Measurements from ENCODE around the gene NEU2.
"Not testable (repeated sequence)": the region's sequence is repeated elsewhere in the genome, so short reads cannot be mapped to it uniquely, and the experiment has no call there.

NEU2 gene

DNA sequence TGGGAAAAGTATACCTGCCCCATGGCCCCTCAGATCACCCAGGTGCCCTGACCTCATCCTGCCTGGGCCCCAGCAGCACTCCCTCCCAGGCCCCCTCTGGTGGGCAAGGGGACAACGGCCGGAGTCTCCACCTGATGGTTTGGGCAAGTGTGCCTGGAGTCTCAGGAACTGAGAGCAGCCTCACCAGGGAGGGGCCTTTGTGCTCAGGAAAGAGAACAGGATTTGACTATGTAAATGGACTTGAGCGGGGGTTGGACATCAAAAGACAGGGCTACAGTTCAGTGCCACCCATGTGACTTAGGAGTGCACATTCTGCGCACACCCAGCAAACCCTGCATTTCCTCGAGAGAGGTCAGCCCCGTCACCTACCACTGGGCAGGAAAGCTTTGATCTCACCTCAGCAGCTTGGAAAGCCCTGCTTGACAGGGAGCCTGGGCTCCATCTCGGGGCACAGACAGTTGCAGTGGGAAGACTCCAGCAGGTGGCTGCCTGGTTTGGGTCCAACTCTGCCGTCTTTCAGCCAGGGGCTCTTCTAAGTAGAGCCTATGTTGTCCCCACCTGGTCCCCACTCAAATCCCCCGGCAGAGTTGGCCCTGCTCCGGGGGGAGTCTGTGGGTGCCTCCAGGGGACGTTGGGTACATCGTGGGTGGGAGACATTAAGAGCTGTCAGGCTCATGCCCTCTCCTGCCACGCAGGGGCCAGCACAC lies 30.9 kb downstream of the NEU2 start:
- no peak overlapping the region for H3K4me3 ChIP-seq (ENCODE audit: low read length)
- DNase-seq (ENCODE audit: low read depth, low spot score), result no peak
- no peaks in the 10 kb centered on the region for H3K27me3 ChIP-seq (ENCODE audit: control insufficient read depth, insufficient read depth, low read length)
- no CpG with 5 or more reads among the region's 13 CpGs for WGBS (ENCODE audit: insufficient coverage, insufficient read length)
- peaks cover 1% of the 10 kb centered on the region; the same call in 1 of the 2 replicates for H3K4me1 ChIP-seq (ENCODE audit: control insufficient read depth, insufficient read depth, low read length)
- no peaks in the 10 kb centered on the region for H3K36me3 ChIP-seq (ENCODE audit: control insufficient read depth, insufficient read depth, low read length)
- no peaks in the 10 kb centered on the region for H3K9me3 ChIP-seq (ENCODE audit: control insufficient read depth, insufficient read depth, low read length)
- no peak overlapping the region for H3K27ac ChIP-seq (ENCODE audit: low read length)

DNA sequence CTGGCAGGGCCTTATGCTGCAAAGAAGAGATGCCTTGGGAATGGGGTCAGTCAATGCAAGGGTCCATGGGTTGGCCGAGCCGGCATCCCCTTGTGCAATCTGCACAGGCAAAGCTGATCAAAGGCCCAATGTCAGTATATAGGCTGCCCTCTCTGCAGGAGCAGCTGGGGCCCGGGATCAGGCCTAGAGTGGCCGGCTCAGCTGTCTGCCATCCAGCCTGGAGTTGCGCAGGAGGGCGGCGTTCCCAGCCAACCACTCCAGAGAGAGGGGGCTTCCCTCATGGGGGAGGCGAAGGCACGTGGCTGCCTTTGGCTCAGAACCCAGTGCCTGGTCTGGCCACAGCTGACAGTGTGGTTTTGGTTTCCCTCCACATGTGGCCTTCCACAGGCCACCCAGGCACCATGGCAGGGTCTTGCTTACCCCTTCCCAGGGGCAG lies 31.5 kb downstream of the NEU2 start:
- no peaks in the 10 kb centered on the region for H3K27me3 ChIP-seq (ENCODE audit: control insufficient read depth, insufficient read depth, low read length)
- H3K9me3 ChIP-seq (ENCODE audit: control insufficient read depth, insufficient read depth, low read length), result no peaks in the 10 kb centered on the region
- WGBS (ENCODE audit: insufficient coverage, insufficient read length), result no CpG with 5 or more reads among the region's 9 CpGs
- no peaks in the 10 kb centered on the region for H3K36me3 ChIP-seq (ENCODE audit: control insufficient read depth, insufficient read depth, low read length)
- no peak overlapping the region for H3K27ac ChIP-seq (ENCODE audit: low read length)
- no peak for DNase-seq (ENCODE audit: low read depth, low spot score)
- H3K4me3 ChIP-seq (ENCODE audit: low read length), result no peak overlapping the region
- peaks cover 1% of the 10 kb centered on the region; the same call in 1 of the 2 replicates for H3K4me1 ChIP-seq (ENCODE audit: control insufficient read depth, insufficient read depth, low read length)

DNA sequence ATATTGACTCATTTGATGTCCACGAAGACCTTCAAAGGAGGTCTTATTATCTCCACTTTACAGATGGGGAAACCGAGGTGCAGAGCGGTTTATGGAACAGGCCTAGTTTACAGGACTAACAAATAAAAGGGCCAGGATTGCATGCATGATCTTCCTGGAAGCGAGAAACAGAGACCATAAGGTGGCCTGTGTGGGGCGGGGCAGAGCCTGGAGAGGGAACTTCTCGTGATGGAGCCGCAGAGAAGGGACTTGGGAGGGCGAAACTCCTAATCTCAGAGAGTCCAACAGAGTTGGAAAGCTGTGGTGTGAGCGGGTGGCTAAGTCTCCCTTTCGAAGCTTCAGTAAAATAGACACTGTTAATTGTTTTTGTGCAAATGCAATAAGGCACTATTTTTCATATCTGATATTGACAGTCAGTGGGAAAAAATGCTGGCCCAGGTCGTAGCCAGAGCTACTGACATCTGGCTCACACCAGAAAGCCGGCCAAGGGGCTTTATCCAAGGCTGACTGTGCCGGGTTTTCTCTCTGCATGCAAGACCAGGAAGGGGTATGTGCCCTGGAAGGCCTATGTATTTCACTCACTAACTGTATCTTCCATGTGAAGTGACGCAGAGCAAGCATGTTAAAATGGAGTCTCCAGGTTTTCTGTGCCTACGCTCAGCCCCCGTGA lies 32.2 kb downstream of the NEU2 start:
- no peaks in the 10 kb centered on the region for H3K9me3 ChIP-seq (ENCODE audit: control insufficient read depth, insufficient read depth, low read length)
- DNase-seq (ENCODE audit: low read depth, low spot score), result no peak
- WGBS (ENCODE audit: insufficient coverage, insufficient read length), result no CpG with 5 or more reads among the region's 16 CpGs
- H3K27ac ChIP-seq (ENCODE audit: low read length), result no peak overlapping the region
- H3K36me3 ChIP-seq (ENCODE audit: control insufficient read depth, insufficient read depth, low read length), result no peaks in the 10 kb centered on the region
- no peak overlapping the region for H3K4me3 ChIP-seq (ENCODE audit: low read length)
- H3K27me3 ChIP-seq (ENCODE audit: control insufficient read depth, insufficient read depth, low read length), result no peaks in the 10 kb centered on the region
- peaks cover 1% of the 10 kb centered on the region; the same call in 1 of the 2 replicates for H3K4me1 ChIP-seq (ENCODE audit: control insufficient read depth, insufficient read depth, low read length)

DNA sequence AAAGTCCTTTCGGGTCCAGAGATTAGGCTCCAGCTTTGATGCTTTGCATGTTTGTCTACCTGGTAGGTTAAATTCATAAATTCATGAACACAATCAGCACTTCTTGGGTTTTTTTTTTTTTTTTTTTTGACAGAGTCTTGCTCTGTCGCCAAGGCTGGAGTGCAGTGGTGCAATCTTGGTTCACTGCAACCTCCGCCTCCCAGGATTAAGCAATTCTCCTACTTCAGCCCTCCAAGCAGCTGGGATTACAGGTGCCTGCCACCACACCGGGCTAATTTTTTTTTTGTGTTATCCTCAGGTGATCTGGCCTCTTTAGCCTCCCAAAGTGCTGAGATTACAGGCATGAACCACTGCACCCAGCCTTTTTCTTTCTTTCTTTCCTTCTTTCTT lies 32.7 kb downstream of the NEU2 start:
- DNase-seq (ENCODE audit: low read depth, low spot score); H3K27me3 ChIP-seq (ENCODE audit: control insufficient read depth, insufficient read depth, low read length); H3K4me1 ChIP-seq (ENCODE audit: control insufficient read depth, insufficient read depth, low read length); H3K9me3 ChIP-seq (ENCODE audit: control insufficient read depth, insufficient read depth, low read length); H3K27ac ChIP-seq (ENCODE audit: low read length); H3K4me3 ChIP-seq (ENCODE audit: low read length); H3K36me3 ChIP-seq (ENCODE audit: control insufficient read depth, insufficient read depth, low read length): not testable (repeated sequence)
- no CpG with 5 or more reads among the region's 4 CpGs for WGBS (ENCODE audit: insufficient coverage, insufficient read length)

DNA sequence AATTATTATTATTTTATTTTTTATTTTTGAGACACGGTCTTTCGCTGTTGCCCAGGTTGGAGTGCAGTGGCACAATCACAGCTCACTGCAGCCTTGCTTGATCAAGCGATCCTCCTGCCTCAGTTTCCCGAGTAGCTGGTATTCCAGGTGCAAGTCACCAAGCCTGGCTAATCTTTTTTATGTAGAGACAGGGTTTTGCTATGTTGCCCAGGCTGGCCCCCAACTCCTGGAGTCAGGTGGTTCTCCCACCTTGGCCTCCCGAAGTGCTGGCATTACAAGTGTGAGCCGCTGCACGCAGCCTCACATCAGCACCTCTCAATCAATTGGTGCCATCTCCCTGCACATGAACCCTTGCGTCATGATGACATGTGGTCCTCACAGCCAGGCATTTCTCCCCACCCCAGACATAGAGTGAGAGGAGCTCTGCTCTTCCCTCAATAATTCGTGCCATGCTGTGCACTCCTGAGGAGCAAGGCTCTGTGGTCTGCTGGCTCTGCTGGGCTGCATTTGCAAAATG lies 33.5 kb downstream of the NEU2 start:
- DNase-seq (ENCODE audit: low read depth, low spot score), result no peak
- Histone ChIP-seq H3K4me1 (ENCODE audit: control insufficient read depth, insufficient read depth, low read length) (no peaks in the 10 kb centered on the region), H3K4me3 (ENCODE audit: low read length) (no peak overlapping the region), H3K36me3 (ENCODE audit: control insufficient read depth, insufficient read depth, low read length) (no peaks in the 10 kb centered on the region), H3K27me3 (ENCODE audit: control insufficient read depth, insufficient read depth, low read length) (no peaks in the 10 kb centered on the region), H3K9me3 (ENCODE audit: control insufficient read depth, insufficient read depth, low read length) (no peaks in the 10 kb centered on the region), H3K27ac (ENCODE audit: low read length) (no peak overlapping the region)
- WGBS (ENCODE audit: insufficient coverage, insufficient read length), result no CpG with 5 or more reads among the region's 9 CpGs

DNA sequence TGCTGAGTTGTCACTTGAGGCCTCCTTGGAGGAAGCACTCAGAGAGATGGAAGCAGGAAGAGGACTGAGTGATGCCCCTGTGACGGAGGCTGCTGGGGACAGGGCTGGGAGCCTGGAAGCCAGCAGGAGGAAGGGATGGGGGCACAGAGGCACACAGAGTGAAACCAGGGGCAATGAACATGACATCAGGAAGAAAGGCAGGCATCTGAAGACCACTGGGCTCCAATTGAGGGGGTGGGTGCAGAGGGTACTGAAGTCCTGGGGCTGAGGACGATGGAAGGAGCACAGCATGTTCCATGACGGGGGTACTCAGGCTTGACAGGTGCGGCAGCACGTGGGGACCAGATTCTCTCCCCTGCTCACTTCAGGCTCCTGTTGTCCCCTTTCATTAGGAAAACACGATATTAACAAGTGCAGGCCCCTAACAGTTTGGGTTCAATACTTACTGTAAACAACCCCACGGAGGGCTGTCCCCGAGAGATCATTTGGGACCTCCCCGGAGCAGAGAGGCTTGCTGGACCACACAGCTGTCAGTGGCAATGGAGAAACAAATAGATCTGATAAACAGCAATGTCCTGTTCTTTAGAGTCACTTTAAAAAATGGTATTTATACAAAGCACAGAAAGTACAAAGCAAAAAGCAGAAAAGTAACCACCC lies 36.4 kb downstream of the NEU2 start:
- Histone ChIP-seq H3K27me3 (ENCODE audit: control insufficient read depth, insufficient read depth, low read length) (no peaks in the 10 kb centered on the region), H3K9me3 (ENCODE audit: control insufficient read depth, insufficient read depth, low read length) (no peaks in the 10 kb centered on the region), H3K4me3 (ENCODE audit: low read length) (no peak overlapping the region), H3K36me3 (ENCODE audit: control insufficient read depth, insufficient read depth, low read length) (no peaks in the 10 kb centered on the region), H3K27ac (ENCODE audit: low read length) (no peak overlapping the region), H3K4me1 (ENCODE audit: control insufficient read depth, insufficient read depth, low read length) (no peaks in the 10 kb centered on the region)
- no CpG with 5 or more reads among the region's 9 CpGs for WGBS (ENCODE audit: insufficient coverage, insufficient read length)
- DNase-seq (ENCODE audit: low read depth, low spot score), result no peak

DNA sequence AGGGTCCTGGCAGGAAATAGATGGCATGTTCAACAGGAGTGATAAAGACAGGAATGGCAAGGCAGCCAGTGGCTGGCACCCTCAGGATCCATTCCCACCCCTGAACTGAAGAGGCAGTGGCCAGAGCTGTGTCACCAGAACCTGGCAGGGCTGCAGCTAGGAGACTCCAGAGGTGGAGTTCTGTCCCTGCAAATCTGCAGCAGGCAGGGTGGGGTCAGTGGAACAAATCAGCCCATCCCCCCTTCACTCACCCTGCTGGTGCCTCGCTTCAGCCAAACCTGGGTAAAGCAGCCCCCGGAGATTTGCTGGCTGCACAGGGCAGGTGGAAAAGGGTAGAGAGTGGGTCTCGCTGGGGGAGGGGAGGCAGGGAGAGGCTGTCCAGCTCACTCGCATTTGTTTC lies 40.4 kb downstream of the NEU2 start:
- no peak overlapping the region for H3K4me3 ChIP-seq (ENCODE audit: low read length)
- DNase-seq (ENCODE audit: low read depth, low spot score), result no peak
- no peak overlapping the region for H3K27ac ChIP-seq (ENCODE audit: low read length)
- no peaks in the 10 kb centered on the region for H3K27me3 ChIP-seq (ENCODE audit: control insufficient read depth, insufficient read depth, low read length)
- no peaks in the 10 kb centered on the region for H3K9me3 ChIP-seq (ENCODE audit: control insufficient read depth, insufficient read depth, low read length)
- peaks cover 2% of the 10 kb centered on the region; the same call in 1 of the 2 replicates for H3K4me1 ChIP-seq (ENCODE audit: control insufficient read depth, insufficient read depth, low read length)
- no CpG with 5 or more reads among the region's 4 CpGs for WGBS (ENCODE audit: insufficient coverage, insufficient read length)
- H3K36me3 ChIP-seq (ENCODE audit: control insufficient read depth, insufficient read depth, low read length), result no peaks in the 10 kb centered on the region

DNA sequence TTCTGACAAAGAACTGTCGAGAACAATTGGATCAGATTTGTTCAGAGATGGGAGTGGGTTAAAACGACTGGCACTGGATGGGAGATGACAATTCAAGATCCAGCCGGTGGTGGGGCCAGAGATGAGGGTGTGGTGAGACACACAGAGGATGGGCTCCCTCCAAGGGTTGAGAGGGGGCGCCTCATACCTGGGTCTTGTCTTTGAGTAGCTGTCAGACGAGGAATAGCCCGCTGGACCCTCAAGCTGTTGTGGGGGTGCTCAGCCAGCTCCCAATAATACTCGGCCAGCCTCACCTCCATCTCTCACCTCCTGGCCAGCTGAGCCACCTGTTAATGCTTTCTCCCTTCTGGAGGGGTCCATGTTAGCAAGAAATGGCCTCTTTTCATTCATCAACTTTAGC lies 41.6 kb downstream of the NEU2 start:
- no peak overlapping the region for H3K4me3 ChIP-seq (ENCODE audit: low read length)
- DNase-seq (ENCODE audit: low read depth, low spot score), result no peak
- no peaks in the 10 kb centered on the region for H3K36me3 ChIP-seq (ENCODE audit: control insufficient read depth, insufficient read depth, low read length)
- peaks cover 2% of the 10 kb centered on the region; the same call in 1 of the 2 replicates for H3K4me1 ChIP-seq (ENCODE audit: control insufficient read depth, insufficient read depth, low read length)
- H3K27me3 ChIP-seq (ENCODE audit: control insufficient read depth, insufficient read depth, low read length), result no peaks in the 10 kb centered on the region
- WGBS (ENCODE audit: insufficient coverage, insufficient read length), result no CpG with 5 or more reads among the region's 7 CpGs
- no peak overlapping the region for H3K27ac ChIP-seq (ENCODE audit: low read length)
- no peaks in the 10 kb centered on the region for H3K9me3 ChIP-seq (ENCODE audit: control insufficient read depth, insufficient read depth, low read length)

DNA sequence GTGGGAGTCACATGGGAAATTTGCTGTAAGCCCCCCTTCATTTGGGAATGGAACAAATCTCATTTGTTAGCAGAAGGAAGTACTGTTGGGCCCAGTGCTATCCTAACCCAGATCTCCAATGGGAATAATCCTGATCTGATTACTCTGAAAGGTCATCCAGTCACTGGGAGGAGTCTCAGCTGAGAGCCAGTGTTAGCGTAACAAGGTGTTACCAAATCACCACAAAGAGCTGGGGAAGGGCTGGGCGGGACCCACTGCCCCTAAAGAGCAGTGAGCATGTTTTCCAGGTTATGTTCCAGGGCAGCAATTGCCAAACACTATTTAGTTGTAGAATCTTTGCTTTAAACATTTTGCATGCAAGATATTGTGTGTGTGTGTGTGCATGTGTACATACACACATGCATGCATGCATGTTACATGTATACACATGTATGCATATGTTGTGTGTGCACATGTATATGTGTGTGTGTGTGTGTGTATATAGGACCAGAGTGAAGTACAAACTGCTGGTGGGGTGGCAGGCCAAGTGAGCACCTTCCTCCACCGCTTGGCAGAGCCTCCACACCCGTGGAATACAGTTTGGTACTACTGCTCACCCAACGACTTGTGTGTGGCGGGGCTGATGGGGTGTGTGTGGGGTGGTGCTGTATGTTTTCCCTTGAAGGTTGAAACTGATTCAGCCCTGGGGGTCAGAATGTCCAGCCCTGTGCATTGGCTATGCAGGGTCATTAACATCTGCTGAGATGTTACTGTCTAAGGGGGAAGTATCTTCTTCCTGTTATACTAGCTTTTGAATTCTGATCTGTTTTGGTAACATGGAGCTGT lies 42.9 kb downstream of the NEU2 start:
- H3K27me3 ChIP-seq (ENCODE audit: control insufficient read depth, insufficient read depth, low read length), result no peaks in the 10 kb centered on the region
- H3K27ac ChIP-seq (ENCODE audit: low read length), result no peak overlapping the region
- DNase-seq (ENCODE audit: low read depth, low spot score), result no peak
- no peaks in the 10 kb centered on the region for H3K36me3 ChIP-seq (ENCODE audit: control insufficient read depth, insufficient read depth, low read length)
- no CpG with 5 or more reads among the region's 6 CpGs for WGBS (ENCODE audit: insufficient coverage, insufficient read length)
- no peak overlapping the region for H3K4me3 ChIP-seq (ENCODE audit: low read length)
- H3K9me3 ChIP-seq (ENCODE audit: control insufficient read depth, insufficient read depth, low read length), result no peaks in the 10 kb centered on the region
- H3K4me1 ChIP-seq (ENCODE audit: control insufficient read depth, insufficient read depth, low read length), result peaks cover 2% of the 10 kb centered on the region; the same call in 1 of the 2 replicates

DNA sequence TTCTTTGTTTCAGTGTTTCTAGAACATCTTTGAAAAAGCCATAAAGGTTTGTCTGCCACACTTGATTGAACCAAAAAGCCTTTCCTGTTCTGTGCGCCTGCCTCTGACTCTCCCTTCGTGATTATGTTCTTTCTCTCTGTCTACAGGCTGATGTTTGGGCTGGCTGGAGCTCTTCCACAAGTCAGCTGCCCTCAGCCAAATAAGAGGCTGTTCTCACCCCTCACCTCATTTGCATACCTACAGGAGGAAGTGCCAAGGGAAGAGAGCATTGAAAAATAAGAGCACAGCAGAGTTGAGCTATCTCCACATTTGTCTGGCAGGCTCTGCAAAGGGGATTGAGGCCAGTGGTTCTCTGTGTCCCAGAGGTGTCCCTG lies 43.5 kb downstream of the NEU2 start:
- H3K36me3 ChIP-seq (ENCODE audit: control insufficient read depth, insufficient read depth, low read length), result no peaks in the 10 kb centered on the region

More for the DNA sequence above, 43.5 kb downstream of the NEU2 start:
- DNase-seq (ENCODE audit: low read depth, low spot score), result no peak
- Histone ChIP-seq H3K9me3 (ENCODE audit: control insufficient read depth, insufficient read depth, low read length) (no peaks in the 10 kb centered on the region), H3K4me1 (ENCODE audit: control insufficient read depth, insufficient read depth, low read length) (peaks cover 2% of the 10 kb centered on the region; the same call in 1 of the 2 replicates), H3K27ac (ENCODE audit: low read length) (no peak overlapping the region), H3K27me3 (ENCODE audit: control insufficient read depth, insufficient read depth, low read length) (no peaks in the 10 kb centered on the region), H3K4me3 (ENCODE audit: low read length) (no peak overlapping the region)
- WGBS (ENCODE audit: insufficient coverage, insufficient read length), result no CpG with 5 or more reads among the region's 2 CpGs
